HG03159 (cell line): ENCODE measurements around the gene IRF4.

ENCODE experiments used
- ATAC-seq: cut with Tn5 transposase; IDR thresholded peaks from one replicate; pipeline ENCODE4 v1.9.1; 2021; ENCODE audit warnings: mild to moderate bottlenecking, moderate library complexity; ENCODE audit not compliant: unreplicated experiment

IRF4 gene

GRCh38 chr6:395432-396125 is 4.0 kb downstream of the IRF4 start:
- no peak for ATAC-seq

GRCh38 chr6:396126-396520 is 4.6 kb downstream of the IRF4 start:
- no peak for ATAC-seq

GRCh38 chr6:397056-397455 is 5.5 kb downstream of the IRF4 start:
- ATAC-seq: no peak

- ATAC-seq: no peak
Measured at GRCh38 chr6:397604-398003, 6.1 kb downstream of the IRF4 start.

- ATAC-seq: no peak
Measured at GRCh38 chr6:398065-398464, 6.5 kb downstream of the IRF4 start.

- ATAC-seq: no peak
Measured at GRCh38 chr6:398558-399078, 7.1 kb downstream of the IRF4 start.

- no peak for ATAC-seq
Measured at GRCh38 chr6:399785-400534, 8.4 kb downstream of the IRF4 start.

DNA sequence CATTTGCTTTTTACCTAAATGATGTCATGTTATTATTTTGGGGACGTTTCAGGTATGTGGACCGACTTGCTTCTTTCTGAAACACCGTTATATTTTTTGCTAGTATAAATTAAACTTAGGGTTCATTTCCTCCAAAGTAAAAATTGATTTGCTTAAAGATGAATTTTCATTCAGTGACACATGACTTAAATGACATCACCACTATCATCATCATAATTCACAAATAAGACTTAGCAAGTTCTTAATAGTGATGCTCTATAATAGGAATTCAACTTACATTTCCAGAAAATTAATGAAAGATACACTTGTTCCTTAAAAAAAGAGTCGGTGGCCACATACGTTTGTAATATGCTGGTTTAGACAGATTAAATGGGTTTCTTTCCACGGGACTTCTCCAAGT is 9.3 kb downstream of the IRF4 start:
- no peak for ATAC-seq

DNA sequence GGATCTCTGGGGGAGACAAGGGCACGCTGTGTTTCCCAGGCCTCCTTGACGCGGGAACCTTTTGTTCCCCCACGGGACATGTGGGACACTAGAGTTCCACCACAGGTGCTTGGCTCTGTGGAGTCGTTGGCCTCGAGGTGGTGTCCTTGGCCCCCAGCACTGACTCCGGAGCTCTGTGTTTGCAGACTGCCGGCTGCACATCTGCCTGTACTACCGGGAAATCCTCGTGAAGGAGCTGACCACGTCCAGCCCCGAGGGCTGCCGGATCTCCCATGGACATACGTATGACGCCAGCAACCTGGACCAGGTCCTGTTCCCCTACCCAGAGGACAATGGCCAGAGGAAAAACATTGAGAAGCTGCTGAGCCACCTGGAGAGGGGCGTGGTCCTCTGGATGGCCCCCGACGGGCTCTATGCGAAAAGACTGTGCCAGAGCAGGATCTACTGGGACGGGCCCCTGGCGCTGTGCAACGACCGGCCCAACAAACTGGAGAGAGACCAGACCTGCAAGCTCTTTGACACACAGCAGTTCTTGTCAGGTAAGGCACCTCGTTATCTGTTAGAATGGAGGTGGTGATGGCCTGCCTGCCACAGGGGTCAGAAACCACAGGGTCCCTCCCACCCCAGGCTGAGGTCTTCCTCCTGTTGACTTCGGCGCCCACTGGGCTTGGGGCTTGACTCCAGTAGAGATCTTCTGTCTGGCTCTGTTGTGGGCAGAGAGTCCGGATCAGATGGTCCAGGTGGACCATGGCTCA is 9.9 kb downstream of the IRF4 start:
- no peak for ATAC-seq

DNA sequence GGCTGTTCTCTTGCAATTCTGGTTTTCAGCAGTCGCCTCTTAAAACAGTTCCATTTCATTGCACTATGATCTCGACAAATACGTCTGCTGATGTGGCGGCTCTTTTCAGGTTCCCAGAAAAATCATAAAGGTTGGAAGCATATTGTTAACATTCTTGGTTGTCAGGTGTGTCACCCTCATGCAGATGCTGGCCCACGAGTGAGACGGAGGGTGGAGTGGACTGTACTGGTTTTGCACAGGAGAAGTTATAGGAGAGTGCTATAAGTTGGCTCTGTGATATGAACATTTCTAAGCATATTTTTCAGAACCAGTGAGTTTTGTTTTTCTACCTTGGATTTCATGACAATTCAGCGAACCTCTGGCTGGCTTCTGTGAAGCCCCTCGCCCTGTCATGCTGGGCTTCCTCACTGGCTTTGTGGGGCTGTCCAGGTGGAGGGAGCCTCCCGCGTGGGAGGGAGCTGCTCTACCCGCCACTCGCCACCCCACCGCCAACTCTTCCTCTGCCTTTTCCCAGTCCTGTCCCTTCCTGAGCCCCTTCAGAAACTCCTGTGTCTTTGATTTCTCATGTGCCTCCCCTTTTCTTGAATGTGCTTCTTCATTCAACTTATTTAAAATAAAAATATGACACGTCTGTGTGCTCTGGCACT is 10.6 kb downstream of the IRF4 start:
- ATAC-seq: no peak

GRCh38 chr6:402901-403658 is 11.5 kb downstream of the IRF4 start:
- ATAC-seq: no peak

DNA sequence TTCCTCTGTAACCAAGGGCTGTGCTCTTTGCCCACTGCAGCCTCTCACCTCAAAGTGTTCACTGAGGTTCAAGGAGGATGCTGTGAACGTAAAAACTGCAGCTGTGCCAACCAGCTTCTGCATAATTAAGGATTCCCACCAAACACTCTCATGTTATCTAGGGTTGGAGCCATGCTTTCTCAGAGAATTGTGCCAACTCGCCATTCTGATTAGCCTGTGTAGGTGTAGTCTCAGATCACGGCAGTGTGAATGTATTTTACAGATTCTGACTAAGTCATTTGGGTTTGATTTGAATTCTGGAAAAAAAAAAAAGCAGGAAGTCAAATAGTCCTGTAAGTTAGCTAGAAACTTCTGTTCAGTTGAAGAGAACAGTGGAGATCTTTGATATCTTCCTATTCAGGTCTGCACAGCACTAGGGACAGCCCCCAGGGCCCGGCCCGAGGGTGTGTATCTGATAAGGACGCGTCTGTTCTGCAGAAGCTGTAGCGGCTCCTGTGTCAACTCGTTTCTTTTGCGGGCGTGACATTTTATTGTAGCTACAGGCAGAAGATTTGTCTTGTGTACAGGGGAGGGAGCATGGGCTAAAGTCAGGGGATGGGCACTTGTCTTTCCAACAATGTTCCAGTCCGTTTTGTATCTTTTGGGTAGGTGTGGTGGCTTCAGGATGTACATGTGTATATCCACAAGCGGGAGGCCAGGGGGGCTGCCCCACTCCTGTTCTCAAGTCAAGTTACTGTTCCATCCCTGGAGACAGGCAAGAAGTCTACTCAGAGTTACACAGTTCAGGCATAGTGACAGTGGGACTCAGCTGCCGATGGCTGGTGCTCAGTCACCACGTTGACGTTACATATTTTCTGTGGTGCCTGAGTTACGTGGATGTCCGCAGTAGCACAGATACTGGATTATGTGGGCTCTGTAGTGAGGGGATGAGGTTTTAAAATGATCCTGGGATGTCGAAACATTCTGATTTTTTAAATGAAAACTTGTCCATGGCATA is 12.4 kb downstream of the IRF4 start:
- ATAC-seq: no peak

DNA sequence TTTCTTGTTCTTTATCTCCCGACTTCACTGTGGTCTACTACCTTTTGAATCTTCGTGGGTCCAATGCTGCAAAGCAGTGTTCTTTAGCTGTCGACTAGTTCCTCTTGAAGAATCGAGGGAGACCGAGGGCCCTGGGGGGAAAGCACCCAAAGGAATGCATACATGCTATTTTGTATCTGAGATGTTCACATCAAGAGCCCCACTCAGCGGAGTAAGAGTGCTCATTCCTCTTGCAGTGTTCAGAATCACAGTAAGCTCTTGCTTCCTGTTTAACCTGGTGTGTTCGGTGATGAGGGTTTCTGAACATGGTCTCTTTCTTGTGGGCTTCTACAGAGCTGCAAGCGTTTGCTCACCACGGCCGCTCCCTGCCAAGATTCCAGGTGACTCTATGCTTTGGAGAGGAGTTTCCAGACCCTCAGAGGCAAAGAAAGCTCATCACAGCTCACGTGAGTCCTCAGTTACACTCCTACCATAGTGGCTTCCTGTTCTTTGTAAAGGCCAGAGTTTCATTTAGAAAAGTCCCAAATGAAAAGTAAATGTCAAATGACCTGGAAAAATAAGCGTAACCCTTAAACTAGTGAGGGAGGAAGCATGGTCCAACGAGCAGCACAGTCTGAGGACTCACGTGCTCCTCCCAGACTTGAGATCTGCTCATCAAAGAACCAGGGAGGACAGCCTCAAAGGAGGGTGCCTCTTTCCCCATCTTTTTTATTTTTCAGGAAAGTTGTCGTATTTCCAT is 13.3 kb downstream of the IRF4 start:
- ATAC-seq: no peak

GRCh38 chr6:408148-408547 is 16.6 kb downstream of the IRF4 start:
- ATAC-seq: no peak

DNA sequence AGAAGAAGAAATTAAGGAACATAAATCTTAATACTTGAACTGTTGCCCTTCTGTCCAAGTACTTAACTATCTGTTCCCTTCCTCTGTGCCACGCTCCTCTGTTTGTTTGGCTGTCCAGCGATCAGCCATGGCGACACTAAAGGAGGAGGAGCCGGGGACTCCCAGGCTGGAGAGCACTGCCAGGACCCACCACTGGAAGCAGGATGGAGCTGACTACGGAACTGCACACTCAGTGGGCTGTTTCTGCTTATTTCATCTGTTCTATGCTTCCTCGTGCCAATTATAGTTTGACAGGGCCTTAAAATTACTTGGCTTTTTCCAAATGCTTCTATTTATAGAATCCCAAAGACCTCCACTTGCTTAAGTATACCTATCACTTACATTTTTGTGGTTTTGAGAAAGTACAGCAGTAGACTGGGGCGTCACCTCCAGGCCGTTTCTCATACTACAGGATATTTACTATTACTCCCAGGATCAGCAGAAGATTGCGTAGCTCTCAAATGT is 17.1 kb downstream of the IRF4 start:
- ATAC-seq: no peak

DNA sequence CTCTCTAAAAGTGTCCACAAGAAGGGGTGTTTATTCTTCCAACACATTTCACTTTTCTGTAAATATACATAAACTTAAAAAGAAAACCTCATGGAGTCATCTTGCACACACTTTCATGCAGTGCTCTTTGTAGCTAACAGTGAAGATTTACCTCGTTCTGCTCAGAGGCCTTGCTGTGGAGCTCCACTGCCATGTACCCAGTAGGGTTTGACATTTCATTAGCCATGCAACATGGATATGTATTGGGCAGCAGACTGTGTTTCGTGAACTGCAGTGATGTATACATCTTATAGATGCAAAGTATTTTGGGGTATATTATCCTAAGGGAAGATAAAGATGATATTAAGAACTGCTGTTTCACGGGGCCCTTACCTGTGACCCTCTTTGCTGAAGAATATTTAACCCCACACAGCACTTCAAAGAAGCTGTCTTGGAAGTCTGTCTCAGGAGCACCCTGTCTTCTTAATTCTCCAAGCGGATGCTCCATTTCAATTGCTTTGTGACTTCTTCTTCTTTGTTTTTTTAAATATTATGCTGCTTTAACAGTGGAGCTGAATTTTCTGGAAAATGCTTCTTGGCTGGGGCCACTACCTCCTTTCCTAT is 17.9 kb downstream of the IRF4 start:
- no peak for ATAC-seq

DNA sequence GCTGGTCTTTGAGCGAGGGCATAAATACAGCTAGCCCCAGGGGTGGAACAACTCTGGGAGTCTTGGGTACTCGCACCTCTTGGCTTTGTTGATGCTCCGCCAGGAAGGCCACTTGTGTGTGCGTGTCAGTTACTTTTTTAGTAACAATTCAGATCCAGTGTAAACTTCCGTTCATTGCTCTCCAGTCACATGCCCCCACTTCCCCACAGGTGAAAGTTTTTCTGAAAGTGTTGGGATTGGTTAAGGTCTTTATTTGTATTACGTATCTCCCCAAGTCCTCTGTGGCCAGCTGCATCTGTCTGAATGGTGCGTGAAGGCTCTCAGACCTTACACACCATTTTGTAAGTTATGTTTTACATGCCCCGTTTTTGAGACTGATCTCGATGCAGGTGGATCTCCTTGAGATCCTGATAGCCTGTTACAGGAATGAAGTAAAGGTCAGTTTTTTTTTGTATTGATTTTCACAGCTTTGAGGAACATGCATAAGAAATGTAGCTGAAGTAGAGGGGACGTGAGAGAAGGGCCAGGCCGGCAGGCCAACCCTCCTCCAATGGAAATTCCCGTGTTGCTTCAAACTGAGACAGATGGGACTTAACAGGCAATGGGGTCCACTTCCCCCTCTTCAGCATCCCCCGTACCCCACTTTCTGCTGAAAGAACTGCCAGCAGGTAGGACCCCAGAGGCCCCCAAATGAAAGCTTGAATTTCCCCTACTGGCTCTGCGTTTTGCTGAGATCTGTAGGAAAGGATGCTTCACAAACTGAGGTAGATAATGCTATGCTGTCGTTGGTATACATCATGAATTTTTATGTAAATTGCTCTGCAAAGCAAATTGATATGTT is 19.2 kb downstream of the IRF4 start:
- ATAC-seq: no peak
